Measurements from ENCODE around the gene LRBA.

DNA sequence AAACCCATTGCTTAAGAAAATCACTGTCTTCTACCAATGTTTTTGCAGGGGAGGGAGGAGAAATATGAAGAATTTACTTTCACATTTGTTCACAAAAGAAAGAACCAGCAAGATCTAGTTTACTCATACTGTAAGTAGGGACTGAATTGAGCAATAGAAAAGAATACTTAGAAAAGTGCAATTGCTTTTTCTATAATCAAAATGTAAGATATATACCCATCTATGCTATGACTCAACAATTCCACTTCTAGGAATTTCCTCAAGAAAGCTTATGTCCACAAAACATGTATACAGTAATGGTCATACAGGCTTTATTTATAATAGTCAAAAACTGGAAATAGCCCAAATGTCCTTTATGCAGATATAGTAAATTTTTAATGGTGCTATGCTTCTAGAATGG is 196.4 kb downstream of the LRBA start:
- TF ChIP-seq, protein P1, sequence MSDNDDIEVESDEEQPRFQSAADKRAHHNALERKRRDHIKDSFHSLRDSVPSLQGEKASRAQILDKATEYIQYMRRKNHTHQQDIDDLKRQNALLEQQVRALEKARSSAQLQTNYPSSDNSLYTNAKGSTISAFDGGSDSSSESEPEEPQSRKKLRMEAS (IDR thresholded peaks at IDR 0.05; ENCODE audit: insufficient read depth, insufficient read length): no peak
- no peak for TF ChIP-seq CTCF (IDR thresholded peaks at IDR 0.05; ENCODE audit: extremely low read depth in 1 of 2, insufficient read depth in 1 of 2, low read depth in 1 of 2, low read length in 2 of 2)
- no peak for TF ChIP-seq POLR2A (IDR thresholded peaks at IDR 0.05; ENCODE audit: low read depth, low read length)
- no peak for TF ChIP-seq EZH2 (IDR thresholded peaks at IDR 0.05; ENCODE audit: borderline replicate concordance, low read depth, low read length, severe bottlenecking)
- TF ChIP-seq POLR2AphosphoS5 (IDR thresholded peaks at IDR 0.05; ENCODE audit: insufficient read depth, low read depth, low read length): no peak
- no peak for TF ChIP-seq MYC (IDR thresholded peaks at IDR 0.05; ENCODE audit: low read depth, low read length)
- no peak for TF ChIP-seq GATA2 (IDR thresholded peaks at IDR 0.05; ENCODE audit: insufficient read depth, insufficient read length, low read depth, low read length)
